ENCODE results near the gene RAB43. TPM values are rescaled to one million over a fixed set of nuclear protein-coding genes. Genes with fewer than 3 reads are reported as not detected.
A peak's percentile ranks its signal among the peaks of the same experiment; 100 is the strongest.
"Not testable (repeated sequence)": the region's sequence is repeated elsewhere in the genome, so short reads cannot be mapped to it uniquely, and the experiment has no call there.

The RAB43 gene
- total and polyA plus RNA-seq, 8 donors: 4.7 to 18.7 (median 8.9) TPM

- Histone ChIP-seq H3K4me3 (no peak overlapping the region), H3K27me3 (no peaks in the 10 kb centered on the region), H3K36me3 (no peaks in the 10 kb centered on the region), H3K9me3 (no peaks in the 10 kb centered on the region), H3K4me1 (no peaks in the 10 kb centered on the region), H3K27ac (no peak overlapping the region)
- no peak for FAIRE-seq
- 66 to 68% methylated on average over 8 of the region's 8 CpGs for WGBS, 2 donors
- DNase-seq: no peak
- ATAC-seq: no peak
- no peak for TF ChIP-seq CTCF (IDR thresholded peaks at IDR 0.05)
- intact Hi-C loops (cut with DNase I): no loop called here
Observed at GRCh38 chr3:129081503-129081902, 40.1 kb downstream of the RAB43 start.

DNA sequence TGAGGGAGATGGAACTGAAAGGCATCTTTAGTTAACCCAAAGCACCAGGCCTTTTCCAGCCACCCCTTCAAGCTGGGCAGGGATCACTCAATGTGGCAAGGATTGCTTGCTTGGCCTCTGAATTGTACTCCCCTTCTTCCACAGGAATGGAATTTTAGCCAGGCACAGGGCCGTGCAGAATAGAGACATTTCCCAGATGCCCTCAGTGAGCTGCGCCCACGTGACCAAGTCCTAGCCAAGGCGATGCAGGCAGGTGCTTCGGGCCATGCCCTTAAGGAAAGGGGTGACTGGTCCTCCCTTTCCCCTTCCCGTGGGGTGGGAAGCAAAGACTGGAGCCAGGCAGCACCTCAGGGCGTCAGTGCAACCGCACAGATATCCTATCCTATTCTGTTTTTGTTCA is 43.1 kb downstream of the RAB43 start:
- Histone ChIP-seq H3K36me3 (no peaks in the 10 kb centered on the region), H3K4me3 (no peak overlapping the region), H3K27me3 (no peaks in the 10 kb centered on the region), H3K4me1 (no peaks in the 10 kb centered on the region), H3K9me3 (no peaks in the 10 kb centered on the region), H3K27ac (no peak overlapping the region)
- no peak for DNase-seq
- ATAC-seq: no peak
- intact Hi-C loops (cut with DNase I): no loop called here
- FAIRE-seq: no peak
- 85 to 90% methylated on average over 8 of the region's 8 CpGs for WGBS, 2 donors
- TF ChIP-seq CTCF (IDR thresholded peaks at IDR 0.05): no peak

GRCh38 chr3:129077222-129077621 is 44.4 kb downstream of the RAB43 start:
- 76 to 79% methylated on average over 7 of the region's 7 CpGs for WGBS, 2 donors
- Histone ChIP-seq H3K36me3 (no peaks in the 10 kb centered on the region), H3K27me3 (no peaks in the 10 kb centered on the region), H3K4me3 (no peak overlapping the region), H3K27ac (no peak overlapping the region), H3K9me3 (no peaks in the 10 kb centered on the region), H3K4me1 (no peaks in the 10 kb centered on the region)
- DNase-seq: no peak
- ATAC-seq: no peak
- no peak for TF ChIP-seq CTCF (IDR thresholded peaks at IDR 0.05)
- FAIRE-seq: no peak
- intact Hi-C loops (cut with DNase I): no loop called here

DNA sequence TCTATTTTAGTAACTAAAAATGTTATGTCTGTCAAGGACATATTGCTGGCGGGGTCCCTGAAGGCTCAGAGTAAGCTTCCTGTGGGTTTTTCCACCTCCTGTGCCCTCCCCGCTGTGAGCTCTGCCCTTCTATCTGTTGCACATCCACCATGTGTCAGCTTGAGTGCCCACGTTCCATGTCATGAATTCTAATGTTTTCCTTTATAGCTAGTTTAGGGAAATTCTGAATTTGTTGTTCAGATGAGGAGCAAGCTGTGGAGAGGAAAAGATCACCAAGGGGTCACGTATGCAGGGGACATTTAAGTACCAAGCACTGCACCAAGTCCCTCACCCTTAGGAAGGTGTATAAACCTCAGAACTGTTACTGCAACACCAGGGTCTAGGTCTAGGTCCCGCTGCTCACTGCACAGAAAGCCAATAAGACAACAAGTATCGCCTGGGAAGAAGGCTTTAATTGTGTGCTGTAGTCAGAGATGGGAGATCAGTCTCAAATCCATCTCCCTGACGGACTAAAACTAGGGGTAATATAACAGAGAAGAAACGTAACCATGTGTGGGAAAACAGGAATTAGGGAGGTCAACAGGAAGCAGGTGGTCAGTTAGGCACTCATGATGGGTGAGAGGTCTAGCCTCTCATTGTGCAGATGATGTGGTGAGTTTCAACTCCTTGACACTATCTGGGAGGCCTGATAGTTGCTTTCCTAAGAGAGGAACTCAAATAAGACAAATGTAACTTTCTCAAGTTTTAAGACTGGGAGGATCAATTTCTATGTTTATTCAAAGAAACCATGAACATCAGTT is 51.3 kb downstream of the RAB43 start:
- no peak for ATAC-seq
- Histone ChIP-seq H3K27me3 (no peaks in the 10 kb centered on the region), H3K4me3 (no peak overlapping the region), H3K36me3 (no peaks in the 10 kb centered on the region), H3K9me3 (no peaks in the 10 kb centered on the region), H3K27ac (no peak overlapping the region), H3K4me1 (peaks cover 0 to 4% (median 0%) of the 10 kb centered on the region in 3 donors)
- 86 to 91% methylated on average over 8 of the region's 8 CpGs for WGBS, 2 donors
- intact Hi-C loops (cut with DNase I): no loop called here
- no peak for TF ChIP-seq CTCF (IDR thresholded peaks at IDR 0.05)
- FAIRE-seq: no peak
- DNase-seq: no peak

- H3K27me3 ChIP-seq; H3K9me3 ChIP-seq; H3K27ac ChIP-seq; H3K4me1 ChIP-seq; ATAC-seq; intact Hi-C loops (cut with DNase I); FAIRE-seq; H3K36me3 ChIP-seq; H3K4me3 ChIP-seq: not testable (repeated sequence)
- peak in 1 of 6 donors; percentile 6 for DNase-seq
- WGBS, 2 donors: 88 to 93% methylated on average over 13 of the region's 13 CpGs
Observed at GRCh38 chr3:129069313-129070085, 52.1 kb downstream of the RAB43 start.

All from pancreas (tissue), 10 donors.